Jurkat, Clone E6-1 (cell line): Measurements from ENCODE around the gene SLC14A1. TPM values are rescaled to one million over a fixed set of nuclear protein-coding genes. Genes with fewer than 3 reads are reported as not detected.

Experiments
- DNase-seq: peaks from one replicate; pipeline ENCODE4 v3.0.0-alpha.2; 2011; ENCODE audit warnings: low read depth, low spot score
- H3K4me3 ChIP-seq: 2 replicates; pipeline ENCODE4 v1.5.1; 2011; ENCODE audit warnings: mild to moderate bottlenecking, low read length, control low read depth, moderate library complexity
- polyA plus RNA-seq: library from polyadenylated mRNA; unstranded; fragments of >200 nt; gene quantifications from one replicate; pipeline ENCODE4 v1.2.1, GENCODE V29; 2012; ENCODE audit warnings: missing spikeins; ENCODE audit not compliant: insufficient read length, insufficient read depth

SLC14A1 gene
- polyA plus RNA-seq: 13.9 TPM

DNA sequence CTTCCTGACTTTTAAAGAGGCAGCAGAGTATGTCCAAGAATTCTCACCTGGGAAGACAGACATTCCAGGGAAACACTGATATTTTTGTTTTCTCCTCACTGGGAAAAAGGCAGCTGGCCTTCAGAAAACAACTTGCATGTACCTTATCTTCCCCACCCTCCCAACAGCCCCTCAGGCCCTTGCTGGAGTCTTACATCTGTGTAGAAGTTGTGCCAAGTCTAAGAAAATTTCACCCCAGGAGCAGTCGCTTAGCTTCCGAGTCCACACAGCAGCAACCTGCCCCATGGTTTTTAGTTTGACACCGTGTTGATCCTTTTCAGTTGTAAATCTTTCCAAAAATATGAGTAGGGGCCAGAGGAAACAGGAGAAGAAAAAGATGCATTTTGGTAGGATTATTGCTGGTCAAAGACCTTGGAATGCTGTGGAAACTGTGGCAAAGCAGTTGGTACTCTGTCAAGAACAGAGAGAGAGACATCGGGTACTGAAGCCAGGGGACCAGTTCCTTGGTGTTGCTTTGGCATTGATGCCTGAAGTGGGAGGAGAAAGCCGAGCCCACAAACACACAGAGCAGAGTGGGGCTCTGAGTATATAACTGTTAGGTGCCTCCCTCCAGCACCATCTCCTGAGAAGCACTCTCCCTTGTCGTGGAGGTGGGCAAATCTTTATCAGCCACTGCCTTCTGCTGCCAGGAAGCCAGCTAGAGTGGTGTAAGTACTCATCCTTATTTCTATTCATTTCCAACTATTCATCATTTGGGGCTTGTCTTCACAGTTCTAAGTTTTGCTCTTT, at the start of gene SLC14A1:
TSS of gene SLC14A1 (plus strand) at position 615 of the 789 bp plus-strand sequence. CDS start 6,140 bp downstream, outside the sequence.
- no peak for DNase-seq
- H3K4me3 ChIP-seq: no peak within 1 kb of the TSS

DNA sequence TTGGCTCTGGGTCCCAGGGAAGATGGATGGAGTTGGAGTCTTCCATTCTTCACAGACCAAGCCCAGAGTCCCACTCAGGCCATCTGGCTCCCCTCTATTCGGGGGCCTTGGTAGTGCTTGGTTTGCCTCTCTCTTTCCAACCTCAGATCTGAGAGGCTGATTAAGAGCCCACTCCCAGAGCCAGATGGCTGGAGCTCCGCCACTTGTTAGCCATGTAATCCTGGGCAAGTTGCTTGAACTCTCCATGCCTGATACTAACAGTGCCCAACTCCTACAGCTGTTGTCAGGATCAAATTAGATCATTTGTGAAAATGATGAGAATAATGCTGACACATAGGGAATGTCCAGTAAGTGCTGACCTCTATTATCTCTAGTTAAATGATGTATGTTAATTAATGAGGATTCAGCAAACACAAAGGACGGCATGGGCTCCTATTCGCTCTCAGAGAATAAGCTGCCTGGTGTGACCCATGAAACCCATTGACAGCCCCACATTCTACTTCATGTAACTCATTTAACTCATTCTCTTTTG, 46.6 kb upstream of the SLC14A1 start:
- no peak overlapping the region for H3K4me3 ChIP-seq
- DNase-seq: no peak

DNA sequence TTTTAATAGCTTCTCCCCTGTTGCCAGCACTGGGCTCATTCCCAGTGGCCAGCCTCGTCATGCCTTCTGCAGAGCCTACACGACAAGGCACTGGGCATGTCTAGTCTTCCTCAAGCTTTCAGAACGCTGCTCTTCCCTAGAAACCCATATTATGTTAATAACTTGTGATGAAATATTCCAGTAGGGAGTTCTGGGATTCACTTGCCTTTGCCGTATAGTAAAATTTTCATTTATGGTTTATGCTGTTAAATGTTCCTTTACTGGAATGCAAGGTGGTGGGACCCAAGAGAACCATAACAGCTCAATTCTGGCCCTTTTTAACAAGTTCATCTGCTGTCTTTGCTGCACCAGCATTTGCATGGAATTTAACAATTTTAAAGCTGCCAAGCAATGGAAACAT, 45.5 kb upstream of the SLC14A1 start:
- no peak for DNase-seq
- no peak overlapping the region for H3K4me3 ChIP-seq

DNA sequence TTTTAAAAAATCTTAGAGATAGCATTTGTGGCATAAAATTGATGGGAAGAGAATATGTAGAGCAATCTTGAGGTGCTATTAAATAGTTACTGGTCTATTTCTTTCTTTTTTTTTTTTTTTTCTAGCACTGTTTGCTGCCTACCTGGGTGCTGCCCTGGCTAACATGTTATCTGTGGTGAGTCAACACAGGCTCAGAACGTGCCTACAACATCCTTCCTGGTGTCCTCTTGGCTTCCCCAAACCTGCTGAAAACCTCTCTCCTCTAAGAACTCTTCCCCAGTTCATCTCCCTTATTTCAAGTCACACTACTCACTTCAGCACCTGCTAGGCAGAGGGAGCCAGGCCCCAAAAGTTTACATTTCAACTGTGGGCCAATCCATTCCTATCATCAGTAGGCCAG, 45.1 kb upstream of the SLC14A1 start:
- H3K4me3 ChIP-seq: no peak overlapping the region
- no peak for DNase-seq

DNA sequence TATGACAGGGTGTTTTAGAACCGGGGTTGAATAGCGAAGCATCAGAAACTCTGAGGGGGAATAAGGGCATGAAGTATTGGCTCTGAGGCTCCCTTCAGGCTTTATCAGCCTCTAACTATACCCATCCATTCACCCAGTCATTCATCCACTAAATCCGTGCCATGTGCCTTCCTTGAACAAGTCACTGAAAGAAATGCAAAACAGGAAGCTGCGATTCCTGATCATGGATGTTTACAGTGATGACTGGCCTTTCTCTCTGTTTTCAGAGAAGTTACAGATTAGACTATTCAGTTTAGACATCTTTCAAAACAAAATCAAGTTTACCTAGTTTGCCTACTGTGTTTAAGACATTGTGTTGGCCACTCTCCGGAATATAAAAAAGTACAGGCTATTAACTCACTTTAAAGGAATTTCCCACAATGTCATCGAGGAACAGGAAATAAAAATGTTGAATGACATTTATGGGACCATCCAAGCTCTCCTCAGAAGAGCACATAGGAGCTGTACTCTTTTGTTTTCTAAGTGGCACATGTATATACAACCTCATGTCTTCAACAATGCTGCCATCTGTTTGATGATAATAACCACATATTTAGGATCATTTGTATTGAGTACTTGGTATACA, 43.8 kb upstream of the SLC14A1 start:
- no peak for DNase-seq
- H3K4me3 ChIP-seq: no peak overlapping the region

DNA sequence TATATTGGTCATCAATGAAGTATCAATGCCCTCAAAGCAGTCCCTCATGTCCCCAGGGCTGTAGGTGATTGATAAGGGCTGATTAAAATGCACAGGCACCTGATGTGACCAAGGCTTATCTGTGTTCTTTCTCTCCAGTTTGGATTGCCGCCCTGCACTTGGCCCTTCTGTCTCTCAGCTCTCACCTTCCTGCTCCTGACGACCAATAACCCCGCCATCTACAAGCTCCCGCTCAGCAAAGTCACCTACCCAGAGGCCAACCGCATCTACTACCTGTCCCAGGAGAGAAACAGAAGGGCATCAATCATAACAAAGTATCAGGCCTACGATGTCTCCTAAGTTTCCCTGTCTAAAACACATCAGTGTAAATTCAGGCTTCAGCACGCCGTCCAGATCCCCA, 41.8 kb upstream of the SLC14A1 start:
- H3K4me3 ChIP-seq: no peak overlapping the region
- no peak for DNase-seq

DNA sequence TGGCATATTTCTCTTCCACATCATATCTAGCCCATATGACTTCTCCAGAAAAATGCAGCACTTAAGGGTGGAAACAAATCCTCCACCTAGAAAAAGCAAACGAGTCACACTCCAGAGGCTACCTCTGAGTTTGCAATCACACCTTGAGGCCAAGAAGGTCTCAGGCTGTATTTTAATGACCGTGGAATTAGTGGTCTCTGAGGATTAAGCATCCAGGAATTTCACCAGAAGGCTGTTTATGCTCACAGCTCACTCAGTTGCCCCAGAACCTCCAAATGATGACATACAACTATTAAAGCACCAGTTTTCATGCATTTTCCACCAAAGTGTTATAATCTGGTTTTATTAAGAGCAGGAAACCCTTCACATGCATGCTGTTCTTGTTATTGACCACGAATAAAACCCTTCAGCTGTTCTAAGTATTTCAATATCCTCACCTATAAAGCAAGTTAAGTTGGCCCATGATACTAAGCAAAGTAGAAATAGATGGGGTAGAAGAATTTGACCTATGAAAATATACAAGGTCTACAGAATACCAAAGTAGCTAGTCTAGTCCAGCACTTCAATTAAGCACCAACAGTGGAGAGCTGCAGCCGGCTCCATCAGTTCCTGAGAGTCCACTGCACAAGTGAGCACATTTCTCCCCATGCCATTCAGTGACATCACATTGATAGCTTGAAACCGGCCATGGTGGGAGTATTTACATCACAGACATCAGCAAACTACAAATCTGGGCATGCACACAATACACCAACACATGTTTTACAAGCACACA, 39.5 kb upstream of the SLC14A1 start:
- no peak overlapping the region for H3K4me3 ChIP-seq
- DNase-seq: no peak

DNA sequence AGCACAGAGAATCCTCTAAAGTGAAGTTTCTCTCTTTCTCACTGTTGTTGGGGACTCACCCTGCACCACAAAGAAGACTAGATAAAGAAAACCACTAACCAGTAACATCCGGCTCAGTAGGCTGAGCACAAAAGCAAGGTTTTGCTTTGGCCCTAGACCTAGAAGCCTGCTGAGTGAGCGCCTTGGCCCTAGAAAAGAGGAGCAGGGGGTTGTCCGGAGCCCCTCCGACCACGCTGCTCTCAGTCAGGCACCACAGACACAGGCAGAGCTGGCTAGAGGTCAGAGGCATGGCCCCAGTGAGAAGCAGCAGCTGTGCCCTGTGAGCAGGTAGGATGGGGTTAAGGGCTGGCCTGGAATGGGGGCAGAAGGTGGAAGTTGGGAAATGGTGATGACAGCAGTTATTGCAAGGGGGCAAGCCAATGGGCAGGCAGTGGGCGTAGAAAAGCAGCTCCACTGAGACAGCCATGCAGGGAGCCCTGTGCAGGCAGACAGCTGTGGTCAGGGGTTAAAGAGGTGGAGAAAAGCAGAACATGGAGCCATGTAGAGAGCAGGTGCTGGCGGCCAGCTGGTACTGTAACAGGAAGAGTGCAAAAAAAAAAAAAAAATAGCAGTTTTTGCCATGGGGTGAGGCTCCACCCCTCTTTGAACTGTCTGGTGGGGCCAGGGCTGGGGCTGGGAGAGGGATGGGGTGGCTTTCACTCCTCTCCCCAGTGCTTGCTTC, 36.9 kb upstream of the SLC14A1 start:
- H3K4me3 ChIP-seq: peak overlapping the region; percentile 50
- DNase-seq: peak; percentile 91

DNA sequence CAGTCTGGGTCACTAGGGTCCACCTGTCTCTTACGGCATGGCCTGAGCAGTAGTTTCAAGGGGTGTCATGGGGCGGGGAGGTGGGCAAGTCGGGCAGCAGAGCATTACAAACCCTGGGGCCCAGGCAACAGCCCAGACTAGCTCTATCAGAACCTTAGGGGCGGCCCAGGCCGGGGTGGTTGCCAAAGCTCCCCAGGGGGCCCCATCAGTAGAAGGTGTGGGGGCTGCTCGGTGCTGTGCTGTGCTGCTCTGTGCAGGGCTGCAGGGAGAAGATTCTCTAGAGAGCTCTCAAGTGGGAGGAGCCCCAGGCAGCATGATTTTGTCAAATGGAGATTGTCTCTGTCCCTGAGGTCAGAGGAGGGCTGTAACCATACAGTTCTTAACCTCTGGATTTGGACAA, 36.4 kb upstream of the SLC14A1 start:
- H3K4me3 ChIP-seq: peak overlapping the region; percentile 50

DNA sequence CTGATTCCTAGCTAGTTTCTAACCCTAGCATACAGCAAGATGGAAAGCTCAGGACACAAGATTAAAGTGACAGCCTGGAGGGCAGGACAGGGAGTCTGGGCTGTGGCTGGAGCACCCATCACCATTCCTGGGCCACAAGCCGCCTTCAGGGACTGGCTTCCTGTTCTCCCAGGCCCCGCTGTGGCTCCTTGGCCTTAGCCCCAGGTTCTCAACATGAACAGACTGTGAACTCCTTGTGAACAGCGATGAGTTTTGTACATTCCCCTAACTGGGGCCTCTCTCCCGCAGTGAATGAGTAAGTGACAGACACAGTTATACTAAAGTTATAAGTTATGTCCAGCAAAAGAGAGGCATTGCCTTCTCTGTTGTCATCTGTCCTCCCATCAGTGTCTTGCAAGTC, 35.9 kb upstream of the SLC14A1 start:
- DNase-seq: no peak
- peak overlapping the region; percentile 1; the same call in 1 of the 2 replicates for H3K4me3 ChIP-seq

More for the DNA sequence above, 36.4 kb upstream of the SLC14A1 start:
- peak; percentile 44 for DNase-seq

DNA sequence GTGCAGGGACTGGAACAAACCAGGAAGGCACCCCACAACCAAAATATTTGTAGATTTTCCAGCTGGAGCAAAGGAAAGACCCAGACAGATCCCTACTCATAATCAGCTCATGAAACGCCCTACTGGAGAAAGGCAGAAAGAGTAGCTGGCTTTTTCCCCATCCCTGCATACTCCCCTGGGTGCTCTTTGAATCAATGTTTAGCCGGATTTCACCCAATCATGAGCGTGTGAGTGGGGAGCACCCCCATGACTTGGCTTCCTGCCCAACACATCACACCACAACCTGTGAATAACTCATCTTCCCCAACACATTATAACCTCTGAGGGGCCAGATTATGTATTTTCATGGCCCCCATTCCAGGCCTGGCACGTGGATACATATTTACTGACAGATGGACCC, 35.1 kb upstream of the SLC14A1 start:
- DNase-seq: peak; percentile 78
- no peak overlapping the region for H3K4me3 ChIP-seq

DNA sequence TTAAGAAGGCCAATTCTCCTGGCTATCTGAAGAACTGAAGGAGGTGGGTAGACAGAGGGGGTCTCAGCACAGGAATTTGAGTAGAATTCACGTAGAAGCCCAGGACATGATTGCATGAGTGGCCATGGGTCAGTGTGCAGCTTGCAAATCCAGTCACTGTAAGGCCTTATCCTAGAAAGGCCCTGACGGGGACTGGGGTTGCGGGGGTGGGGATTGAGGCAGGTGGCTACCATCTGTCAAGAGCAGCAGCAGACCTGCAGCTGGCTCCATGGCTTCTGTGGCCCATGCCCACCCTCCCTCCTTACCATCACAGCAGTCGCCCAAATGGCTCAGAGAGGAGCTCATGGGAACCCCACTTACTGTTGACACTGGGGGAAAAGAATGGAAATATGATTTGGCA, 34.6 kb upstream of the SLC14A1 start:
- DNase-seq: no peak
- H3K4me3 ChIP-seq: no peak overlapping the region

DNA sequence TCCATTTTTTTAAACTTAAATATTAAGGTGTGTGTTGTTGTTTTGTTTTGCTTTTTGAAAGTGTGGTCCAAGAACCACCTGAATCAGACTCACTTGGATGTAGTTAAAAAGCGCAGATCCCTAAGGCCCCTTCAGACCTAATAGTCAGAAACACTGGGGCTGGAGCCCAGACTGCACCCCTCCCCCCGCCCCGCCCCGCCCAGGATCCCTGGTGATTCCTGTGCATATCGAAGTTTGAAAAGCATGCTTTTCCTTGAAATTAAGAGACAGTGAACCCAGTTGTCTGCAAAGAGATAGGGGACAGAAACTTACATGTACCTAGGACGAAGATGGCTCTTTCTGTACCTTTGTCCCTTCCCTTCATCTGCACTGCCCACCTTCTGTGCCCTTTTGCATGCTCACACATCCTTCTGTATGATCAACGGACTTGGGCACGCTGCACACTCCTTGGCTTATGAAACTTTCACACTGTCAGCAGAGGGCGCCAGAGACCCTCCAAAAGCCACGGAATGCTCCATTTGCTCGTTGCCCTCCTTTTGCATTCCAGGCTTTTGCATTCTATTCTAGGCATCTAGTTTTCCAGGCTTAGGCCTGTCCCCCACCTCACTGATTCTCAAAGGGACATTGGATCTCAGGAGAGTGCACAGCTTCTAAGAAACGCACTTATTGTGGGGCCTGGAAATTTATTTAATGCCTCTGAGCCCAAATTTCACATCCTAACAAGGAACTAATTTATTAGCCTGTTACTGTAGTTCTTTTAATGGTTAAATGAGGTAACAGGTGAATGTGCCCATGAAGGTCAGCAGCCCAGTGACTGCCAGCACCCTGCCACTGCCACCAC, 32.8 kb upstream of the SLC14A1 start:
- DNase-seq: peak; percentile 74
- H3K4me3 ChIP-seq: no peak overlapping the region

DNA sequence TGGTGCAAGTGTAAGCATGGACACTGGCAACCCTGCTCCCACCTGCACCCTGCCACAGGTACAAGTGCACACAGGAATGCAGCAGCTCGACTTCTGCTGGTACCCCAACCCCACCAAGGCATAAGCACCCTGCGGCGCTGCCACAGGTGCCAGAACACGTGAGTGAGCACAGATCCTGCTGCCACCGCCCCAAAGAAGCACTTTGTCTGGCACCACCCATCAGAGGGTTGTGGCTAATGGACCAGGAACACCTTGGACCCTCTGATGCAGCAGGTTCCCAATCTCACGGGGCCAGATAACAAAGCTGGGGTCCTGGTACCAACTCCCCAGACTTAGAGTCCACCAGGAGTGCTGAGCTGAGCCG, 32.2 kb upstream of the SLC14A1 start:
- no peak for DNase-seq
- H3K4me3 ChIP-seq: no peak overlapping the region

DNA sequence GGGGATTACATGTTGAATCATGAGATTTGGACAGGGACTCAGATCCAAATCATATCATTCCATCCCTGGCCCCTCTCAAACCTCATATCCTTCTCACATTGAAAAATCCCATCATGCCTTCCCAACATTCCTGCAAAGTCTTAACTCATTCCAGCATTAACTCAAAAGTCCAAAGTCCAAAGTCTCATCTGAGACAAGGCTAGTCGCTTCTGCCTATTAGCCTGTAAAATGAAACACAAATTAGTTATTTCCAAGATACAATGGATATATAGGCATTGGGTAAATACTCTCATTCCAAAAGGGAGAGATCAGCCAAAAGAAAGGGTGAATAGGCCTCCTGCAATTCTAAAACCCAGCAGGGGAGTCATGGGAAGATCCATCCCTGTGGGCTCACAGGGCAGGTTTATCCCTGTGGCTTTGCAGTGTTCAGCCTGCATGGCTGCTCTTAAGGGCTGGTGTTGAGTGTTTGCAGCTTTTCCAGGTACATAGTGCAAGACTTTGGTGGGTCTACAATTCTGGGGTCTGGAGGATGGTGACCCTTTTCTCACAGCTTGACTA, 21.2 kb upstream of the SLC14A1 start:
- DNase-seq: no peak

DNA sequence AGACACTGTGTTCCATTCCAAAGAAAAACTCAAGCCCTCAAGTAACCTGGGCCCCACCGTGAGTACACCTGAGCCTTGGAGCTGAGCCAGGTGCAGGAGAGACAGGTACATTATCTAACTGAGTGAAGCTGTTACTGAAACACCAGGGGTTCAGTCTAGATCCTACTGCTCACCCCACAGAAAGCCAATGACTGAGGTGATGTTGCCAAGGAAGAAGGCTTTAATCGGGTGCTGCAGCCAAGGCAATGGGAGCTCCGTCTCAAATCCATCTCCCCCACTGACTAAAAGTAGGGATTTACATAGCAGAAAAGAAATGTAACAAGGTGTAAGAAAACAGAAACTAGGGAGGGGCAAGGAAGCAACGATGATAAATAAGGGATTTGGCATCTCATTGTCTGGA, 15.2 kb upstream of the SLC14A1 start:
- no peak overlapping the region for H3K4me3 ChIP-seq
- DNase-seq: no peak

More for the DNA sequence above, 21.2 kb upstream of the SLC14A1 start:
- H3K4me3 ChIP-seq: no peak overlapping the region

DNA sequence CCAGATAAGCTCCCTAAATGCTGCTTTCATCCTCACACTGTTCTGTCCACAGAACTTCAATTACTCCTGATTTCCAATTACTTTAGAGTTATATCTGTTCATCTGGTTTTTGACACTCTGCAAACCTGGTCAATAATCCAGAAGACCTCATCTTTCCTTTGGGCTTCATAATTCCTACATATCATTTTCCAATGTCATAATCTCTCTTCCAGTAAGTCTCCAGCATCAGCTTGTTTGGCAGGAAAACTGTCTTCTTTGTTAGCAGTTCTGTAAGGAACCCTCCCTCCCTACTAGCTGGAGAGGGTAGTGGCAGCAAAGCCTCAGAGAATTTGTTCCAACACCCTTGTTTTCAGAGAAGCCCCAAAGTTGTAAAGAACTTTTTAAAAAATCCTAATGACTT, 11.9 kb upstream of the SLC14A1 start:
- H3K4me3 ChIP-seq: no peak overlapping the region
- no peak for DNase-seq

DNA sequence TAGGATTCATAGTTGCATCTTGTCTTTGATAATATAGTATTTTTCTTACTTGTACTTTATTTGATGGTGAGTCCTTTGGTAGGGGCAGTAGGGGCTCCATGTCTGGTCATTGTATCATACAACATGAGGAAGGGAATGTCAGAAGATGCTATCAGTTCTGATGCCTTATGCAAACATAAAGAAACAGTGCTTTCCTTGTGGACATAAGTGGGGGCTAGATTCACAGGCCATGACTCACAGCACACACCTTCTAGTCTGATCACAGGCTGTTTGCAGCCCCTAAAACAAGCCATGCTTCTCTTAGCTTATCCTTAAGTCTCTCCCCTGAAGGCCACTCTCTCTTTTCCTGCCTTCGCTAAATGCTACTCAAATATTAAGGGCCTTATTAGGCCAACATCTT, 10.7 kb upstream of the SLC14A1 start:
- DNase-seq: no peak
- H3K4me3 ChIP-seq: no peak overlapping the region
